SK-N-SH treated with all-trans-retinoic acid at 6 μM for 48 hours (cell line): ENCODE results near the gene TIMM10B.

Source experiments
- ATAC-seq: fragments of 200-7000 bp; cut with Tn5 transposase; 3 replicates; pipeline ENCODE4 v1.9.1; 2020; ENCODE audit warnings: mild to moderate bottlenecking, moderate library complexity
- ARNTL ChIP-seq: fragments of 450-650 bp; formaldehyde crosslinking; IDR thresholded peaks from 2 replicates; pipeline ENCODE4 v1.5.0; 2020; ENCODE audit warnings: low read depth, mild to moderate bottlenecking, moderate library complexity, borderline replicate concordance
- CSDC2 ChIP-seq: fragments of 250-450 bp; sonication (Bioruptor Pico); IDR thresholded peaks from 2 replicates; pipeline ENCODE4 v1.5.0; 2020; ENCODE audit warnings: mild to moderate bottlenecking, moderate library complexity
- CSRNP3 ChIP-seq: fragments of 250-450 bp; sonication (Bioruptor Pico); IDR thresholded peaks from 2 replicates; pipeline ENCODE4 v1.5.1; 2021; ENCODE audit warnings: mild to moderate bottlenecking, moderate library complexity
- ESRRG ChIP-seq: fragments of 250-450 bp; sonication (Bioruptor Pico); IDR thresholded peaks from 2 replicates; pipeline ENCODE4 v1.6.1; 2021; ENCODE audit warnings: mild to moderate bottlenecking
- GLIS3 ChIP-seq: fragments of 250-450 bp; sonication (Bioruptor Pico); IDR thresholded peaks from 2 replicates; pipeline ENCODE4 v1.5.0; 2020; ENCODE audit warnings: mild to moderate bottlenecking, moderate library complexity
- ISL1 ChIP-seq: fragments of 250-450 bp; sonication (Bioruptor Pico); IDR thresholded peaks from 2 replicates; pipeline ENCODE4 v2.1.2; 2022; ENCODE audit warnings: mild to moderate bottlenecking, moderate library complexity
- OSR1 ChIP-seq: fragments of 250-450 bp; sonication (Bioruptor Pico); IDR thresholded peaks from 2 replicates; pipeline ENCODE4 v1.8.0; 2022; ENCODE audit warnings: moderate library complexity, mild to moderate bottlenecking, inconsistent platforms
- PPARA ChIP-seq: fragments of 250-450 bp; sonication (Bioruptor Pico); IDR thresholded peaks from 2 replicates; pipeline ENCODE4 v1.5.0; 2020; ENCODE audit warnings: mild to moderate bottlenecking, borderline replicate concordance
- RARB ChIP-seq: fragments of 250-450 bp; sonication (Bioruptor Pico); IDR thresholded peaks from 2 replicates; pipeline ENCODE4 v1.8.0; 2021; ENCODE audit warnings: mild to moderate bottlenecking, moderate library complexity
- SNAI2 ChIP-seq: fragments of 250-450 bp; sonication (Bioruptor Pico); IDR thresholded peaks from 2 replicates; pipeline ENCODE4 v1.5.0; 2020; ENCODE audit warnings: mild to moderate bottlenecking, moderate library complexity
- TCF4 ChIP-seq: fragments of 250-450 bp; sonication (Bioruptor Pico); IDR thresholded peaks from 2 replicates; pipeline ENCODE4 v1.8.0; 2021; ENCODE audit warnings: mild to moderate bottlenecking, moderate library complexity, borderline replicate concordance
- TOX ChIP-seq: fragments of 250-450 bp; sonication (Bioruptor Pico); IDR thresholded peaks from 2 replicates; pipeline ENCODE4 v1.8.0; 2021; ENCODE audit warnings: mild to moderate bottlenecking, moderate library complexity, borderline replicate concordance
- TSHZ2 ChIP-seq: fragments of 250-450 bp; sonication (Bioruptor Pico); IDR thresholded peaks from 2 replicates; pipeline ENCODE4 v1.5.0; 2020; ENCODE audit warnings: mild to moderate bottlenecking, moderate library complexity
- ZC3H10 ChIP-seq: fragments of 250-450 bp; sonication (Bioruptor Pico); IDR thresholded peaks from 2 replicates; pipeline ENCODE4 v1.5.1; 2021; ENCODE audit warnings: mild to moderate bottlenecking, moderate library complexity
- ZFP3 ChIP-seq: fragments of 250-450 bp; sonication (Bioruptor Pico); IDR thresholded peaks from 2 replicates; pipeline ENCODE4 v1.5.0; 2020; ENCODE audit warnings: mild to moderate bottlenecking, moderate library complexity
- ZNF70 ChIP-seq: fragments of 450-650 bp; formaldehyde crosslinking; IDR thresholded peaks from 2 replicates; pipeline ENCODE4 v1.5.0; 2020; ENCODE audit warnings: mild to moderate bottlenecking, moderate library complexity
- TF ChIP-seq, protein P1 (sequence below): fragments of 250-450 bp; sonication (Bioruptor Pico); IDR thresholded peaks from 2 replicates; pipeline ENCODE4 v1.8.0; 2020; ENCODE audit warnings: mild to moderate bottlenecking, moderate library complexity, borderline replicate concordance
- TF ChIP-seq, protein P2 (sequence below): fragments of 250-450 bp; sonication (Bioruptor Pico); IDR thresholded peaks from 2 replicates; pipeline ENCODE4 v1.5.1; 2020; ENCODE audit warnings: low read depth, mild to moderate bottlenecking, moderate library complexity

TIMM10B gene

GRCh38 chr11:6469599-6469998 lies 11.7 kb upstream of the TIMM10B start:
- ATAC-seq: no peak
- TF ChIP-seq TCF4 (CRISPR knock-in tag) (no peak), ZNF70 (CRISPR knock-in tag) (peak; percentile 46; the same call in 1 of the 2 replicates)

- ATAC-seq: no peak
- no peak for TF ChIP-seq SNAI2 (CRISPR knock-in tag)
- TF ChIP-seq TSHZ2 (CRISPR knock-in tag): no peak
- no peak for TF ChIP-seq GLIS3 (CRISPR knock-in tag)
- TF ChIP-seq OSR1 (CRISPR knock-in tag): no peak
- no peak for TF ChIP-seq TOX (CRISPR knock-in tag)
- TF ChIP-seq ISL1 (CRISPR knock-in tag): no peak
Observed at GRCh38 chr11:6472934-6473333, 8.4 kb upstream of the TIMM10B start.

DNA sequence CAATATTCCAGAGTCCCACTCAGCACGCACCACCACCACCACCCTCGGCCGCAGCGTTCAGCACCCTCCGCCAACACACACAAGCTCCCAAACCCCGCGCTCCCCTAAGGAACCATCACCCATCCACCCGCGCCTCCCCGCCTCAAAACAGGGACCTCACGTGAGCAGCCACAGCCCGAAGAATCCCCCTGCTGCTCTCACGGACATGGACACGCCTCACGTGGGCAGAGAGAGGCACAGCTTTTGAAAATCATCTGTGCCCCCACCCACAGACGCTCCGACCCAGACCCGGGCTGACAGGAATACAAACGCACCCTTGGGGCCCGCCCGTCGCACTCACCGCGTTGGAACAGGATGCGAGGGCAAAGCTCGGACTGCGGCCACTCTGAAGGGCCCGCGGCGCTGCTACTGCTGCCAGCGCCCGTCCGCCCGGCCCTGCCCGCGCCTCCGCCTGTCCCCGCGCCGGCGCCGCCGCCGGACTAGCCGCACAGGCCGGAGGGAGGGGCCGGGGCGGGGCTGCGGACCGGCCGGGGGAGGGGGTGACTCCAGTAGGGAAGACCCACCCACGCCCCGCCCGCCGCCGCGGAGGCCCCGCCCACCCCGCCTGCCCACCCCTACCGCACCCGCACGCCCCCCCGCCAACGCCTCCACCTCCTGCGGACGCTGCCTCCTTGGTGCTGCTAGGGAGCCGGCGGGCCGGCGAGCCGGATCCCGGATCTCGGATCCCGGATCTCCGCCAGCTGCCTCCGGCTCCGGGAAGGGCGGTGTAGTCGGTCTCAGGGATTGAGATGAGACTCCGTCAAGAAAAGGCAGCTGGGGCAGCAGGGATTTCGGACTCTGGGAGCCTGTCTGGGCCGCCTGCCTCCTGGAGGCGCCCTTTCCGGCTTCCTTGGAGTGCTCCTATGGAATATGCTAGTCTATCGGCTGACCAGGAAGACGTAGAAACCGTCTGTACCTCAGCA lies 7.6 kb upstream of the TIMM10B start, which contains the start of gene TRIM3:
TRIM3 (minus strand) TSS at position 491 of the 962 bp plus-strand sequence. CDS start 8,246 bp downstream, outside the sequence.
- ATAC-seq: peak; percentile 85
- TF ChIP-seq CSDC2 (CRISPR knock-in tag): no peak
- TF ChIP-seq TSHZ2 (CRISPR knock-in tag): 0 out of 2 replicates have a peak, but pooled peaks have one; percentile 25
- no peak for TF ChIP-seq ZFP3 (CRISPR knock-in tag)
- no peak for TF ChIP-seq ISL1 (CRISPR knock-in tag)
- TF ChIP-seq SNAI2 (CRISPR knock-in tag): no peak
- TF ChIP-seq CSRNP3 (CRISPR knock-in tag): no peak
- no peak for TF ChIP-seq RARB (CRISPR knock-in tag)
- TF ChIP-seq, protein P1, sequence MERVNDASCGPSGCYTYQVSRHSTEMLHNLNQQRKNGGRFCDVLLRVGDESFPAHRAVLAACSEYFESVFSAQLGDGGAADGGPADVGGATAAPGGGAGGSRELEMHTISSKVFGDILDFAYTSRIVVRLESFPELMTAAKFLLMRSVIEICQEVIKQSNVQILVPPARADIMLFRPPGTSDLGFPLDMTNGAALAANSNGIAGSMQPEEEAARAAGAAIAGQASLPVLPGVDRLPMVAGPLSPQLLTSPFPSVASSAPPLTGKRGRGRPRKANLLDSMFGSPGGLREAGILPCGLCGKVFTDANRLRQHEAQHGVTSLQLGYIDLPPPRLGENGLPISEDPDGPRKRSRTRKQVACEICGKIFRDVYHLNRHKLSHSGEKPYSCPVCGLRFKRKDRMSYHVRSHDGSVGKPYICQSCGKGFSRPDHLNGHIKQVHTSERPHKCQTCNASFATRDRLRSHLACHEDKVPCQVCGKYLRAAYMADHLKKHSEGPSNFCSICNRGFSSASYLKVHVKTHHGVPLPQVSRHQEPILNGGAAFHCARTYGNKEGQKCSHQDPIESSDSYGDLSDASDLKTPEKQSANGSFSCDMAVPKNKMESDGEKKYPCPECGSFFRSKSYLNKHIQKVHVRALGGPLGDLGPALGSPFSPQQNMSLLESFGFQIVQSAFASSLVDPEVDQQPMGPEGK (CRISPR knock-in tag): peak; percentile 69
- no peak for TF ChIP-seq ESRRG (CRISPR knock-in tag)
- TF ChIP-seq ARNTL: no peak
- TF ChIP-seq, protein P2, sequence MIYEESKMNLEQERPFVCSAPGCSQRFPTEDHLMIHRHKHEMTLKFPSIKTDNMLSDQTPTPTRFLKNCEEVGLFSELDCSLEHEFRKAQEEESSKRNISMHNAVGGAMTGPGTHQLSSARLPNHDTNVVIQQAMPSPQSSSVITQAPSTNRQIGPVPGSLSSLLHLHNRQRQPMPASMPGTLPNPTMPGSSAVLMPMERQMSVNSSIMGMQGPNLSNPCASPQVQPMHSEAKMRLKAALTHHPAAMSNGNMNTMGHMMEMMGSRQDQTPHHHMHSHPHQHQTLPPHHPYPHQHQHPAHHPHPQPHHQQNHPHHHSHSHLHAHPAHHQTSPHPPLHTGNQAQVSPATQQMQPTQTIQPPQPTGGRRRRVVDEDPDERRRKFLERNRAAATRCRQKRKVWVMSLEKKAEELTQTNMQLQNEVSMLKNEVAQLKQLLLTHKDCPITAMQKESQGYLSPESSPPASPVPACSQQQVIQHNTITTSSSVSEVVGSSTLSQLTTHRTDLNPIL (CRISPR knock-in tag): no peak
- TF ChIP-seq PPARA (CRISPR knock-in tag): no peak
- TF ChIP-seq GLIS3 (CRISPR knock-in tag): 0 out of 2 replicates have a peak, but pooled peaks have one; percentile 50
- TF ChIP-seq OSR1 (CRISPR knock-in tag): no peak
- TF ChIP-seq ZC3H10 (CRISPR knock-in tag): no peak
